WTC11 (cell line): ENCODE measurements around the gene UTY.

ENCODE experiments used
- ATF3 ChIP-seq: sonication (generic); formaldehyde crosslinking; conservative IDR thresholded peaks from 2 replicates; pipeline ENCODE4 v1.8.1; 2022; ENCODE audit warnings: mild to moderate bottlenecking, missing genetic modification reagents
- CREB1 ChIP-seq: sonication (generic); formaldehyde crosslinking; IDR thresholded peaks from 2 replicates; pipeline ENCODE4 v1.8.0; 2023; ENCODE audit warnings: mild to moderate bottlenecking, missing genetic modification reagents
- CTCF ChIP-seq: fragments of 200-600 bp; IDR thresholded peaks from 2 replicates; pipeline ENCODE4 v1.8.0; 2022; ENCODE audit warnings: antibody characterized with exemption
- KAT7 ChIP-seq: sonication (generic); formaldehyde crosslinking; IDR thresholded peaks from 2 replicates; pipeline ENCODE4 v1.8.1; 2023; ENCODE audit warnings: missing genetic modification reagents, mild to moderate bottlenecking, borderline replicate concordance
- MYBL2 ChIP-seq: sonication (generic); formaldehyde crosslinking; IDR thresholded peaks from 2 replicates; pipeline ENCODE4 v1.8.1; 2023; ENCODE audit warnings: mild to moderate bottlenecking, moderate library complexity, missing genetic modification reagents
- NFE2L1 ChIP-seq: sonication (generic); formaldehyde crosslinking; IDR thresholded peaks from 2 replicates; pipeline ENCODE4 v1.8.1; 2023; ENCODE audit warnings: missing genetic modification reagents
- ZBTB21 ChIP-seq: sonication (generic); formaldehyde crosslinking; IDR thresholded peaks from 2 replicates; pipeline ENCODE4 v1.8.1; 2023; ENCODE audit warnings: mild to moderate bottlenecking, missing genetic modification reagents, borderline replicate concordance
- ZMAT4 ChIP-seq: fragments of 250-450 bp; sonication (Bioruptor Pico); IDR thresholded peaks from 2 replicates; pipeline ENCODE4 v1.9.0; 2021; ENCODE audit warnings: mild to moderate bottlenecking
- ZNF416 ChIP-seq: fragments of 250-450 bp; sonication (Bioruptor Pico); IDR thresholded peaks from 2 replicates; pipeline ENCODE4 v1.9.0; 2021; ENCODE audit warnings: mild to moderate bottlenecking, inconsistent platforms
- ZNF532 ChIP-seq: fragments of 250-450 bp; sonication (Bioruptor Pico); IDR thresholded peaks from 2 replicates; pipeline ENCODE4 v1.9.0; 2021; ENCODE audit warnings: mild to moderate bottlenecking, borderline replicate concordance
- ZSCAN18 ChIP-seq: fragments of 250-450 bp; sonication (Bioruptor Pico); IDR thresholded peaks from 2 replicates; pipeline ENCODE4 v2.1.2; 2022; ENCODE audit warnings: mild to moderate bottlenecking, moderate library complexity

- TF ChIP-seq ZMAT4 (CRISPR knock-in tag) (no peak), KAT7 (no peak), ZBTB21 (CRISPR knock-in tag) (no peak), CTCF (no peak), MYBL2 (no peak), ZSCAN18 (CRISPR knock-in tag) (no peak), ATF3 (CRISPR knock-in tag) (no peak), ZNF416 (CRISPR knock-in tag) (no peak), NFE2L1 (no peak), CREB1 (CRISPR knock-in tag) (no peak), ZNF532 (CRISPR knock-in tag) (no peak)
Measured at GRCh38 chrY:13347106-13347505, 132.7 kb downstream of the UTY start.
